Thyroid gland (tissue), 4 donors: ENCODE results near the gene INSL3.

Experiments
- CTCF ChIP-seq, 6 experiments: fragments of 200-600 bp in 3 of 6; fragments of 450-650 bp in 3 of 6; sonication (generic) in 3 of 6; IDR thresholded peaks; one replicate each; pipeline ENCODE4 v1.5.1; 2016 to 2019; ENCODE audit warnings: antibody characterized with exemption in 6 of 6, mild to moderate bottlenecking in 2 of 6, inconsistent platforms in 1 of 6, moderate library complexity in 1 of 6
- POLR2A ChIP-seq, 2 donors: fragments of 450-650 bp; IDR thresholded peaks; one replicate each; pipeline ENCODE4 v1.6.1; 2017; ENCODE audit warnings: antibody characterized with exemption in 2 of 2, mild to moderate bottlenecking in 2 of 2, moderate library complexity in 1 of 2

GRCh38 chr19:17860331-17860992 lies 39.1 kb upstream of the INSL3 start:
- TF ChIP-seq CTCF (IDR thresholded peaks at IDR 0.05) (no peak), POLR2A (IDR thresholded peaks at IDR 0.05) (no peak)
